SK-N-SH treated with all-trans-retinoic acid at 6 μM for 48 hours (cell line): ENCODE results near the gene FAM110D.

Experiments
- ATAC-seq: fragments of 200-7000 bp; cut with Tn5 transposase; 3 replicates; pipeline ENCODE4 v1.9.1; 2020; ENCODE audit warnings: mild to moderate bottlenecking, moderate library complexity
- BACH2 ChIP-seq: fragments of 250-450 bp; sonication (Bioruptor Pico); IDR thresholded peaks from 2 replicates; pipeline ENCODE4 v1.9.0; 2021; ENCODE audit warnings: mild to moderate bottlenecking, borderline replicate concordance
- CSDC2 ChIP-seq: fragments of 250-450 bp; sonication (Bioruptor Pico); IDR thresholded peaks from 2 replicates; pipeline ENCODE4 v1.5.0; 2020; ENCODE audit warnings: mild to moderate bottlenecking, moderate library complexity
- CSRNP3 ChIP-seq: fragments of 250-450 bp; sonication (Bioruptor Pico); IDR thresholded peaks from 2 replicates; pipeline ENCODE4 v1.5.1; 2021; ENCODE audit warnings: mild to moderate bottlenecking, moderate library complexity
- ESRRG ChIP-seq: fragments of 250-450 bp; sonication (Bioruptor Pico); IDR thresholded peaks from 2 replicates; pipeline ENCODE4 v1.6.1; 2021; ENCODE audit warnings: mild to moderate bottlenecking
- GLIS3 ChIP-seq: fragments of 250-450 bp; sonication (Bioruptor Pico); IDR thresholded peaks from 2 replicates; pipeline ENCODE4 v1.5.0; 2020; ENCODE audit warnings: mild to moderate bottlenecking, moderate library complexity
- ISL1 ChIP-seq: fragments of 250-450 bp; sonication (Bioruptor Pico); IDR thresholded peaks from 2 replicates; pipeline ENCODE4 v2.1.2; 2022; ENCODE audit warnings: mild to moderate bottlenecking, moderate library complexity
- OSR1 ChIP-seq: fragments of 250-450 bp; sonication (Bioruptor Pico); IDR thresholded peaks from 2 replicates; pipeline ENCODE4 v1.8.0; 2022; ENCODE audit warnings: moderate library complexity, mild to moderate bottlenecking, inconsistent platforms
- PATZ1 ChIP-seq: fragments of 250-450 bp; sonication (Bioruptor Pico); IDR thresholded peaks from 2 replicates; pipeline ENCODE4 v1.8.0; 2020; ENCODE audit warnings: mild to moderate bottlenecking, moderate library complexity, borderline replicate concordance
- POU6F1 ChIP-seq: fragments of 250-450 bp; sonication (Bioruptor Pico); IDR thresholded peaks from 2 replicates; pipeline ENCODE4 v1.8.0; 2021; ENCODE audit warnings: low read depth, mild to moderate bottlenecking, moderate library complexity, borderline replicate concordance
- PPARA ChIP-seq: fragments of 250-450 bp; sonication (Bioruptor Pico); IDR thresholded peaks from 2 replicates; pipeline ENCODE4 v1.5.0; 2020; ENCODE audit warnings: mild to moderate bottlenecking, borderline replicate concordance
- RARB ChIP-seq: fragments of 250-450 bp; sonication (Bioruptor Pico); IDR thresholded peaks from 2 replicates; pipeline ENCODE4 v1.8.0; 2021; ENCODE audit warnings: mild to moderate bottlenecking, moderate library complexity
- SNAI2 ChIP-seq: fragments of 250-450 bp; sonication (Bioruptor Pico); IDR thresholded peaks from 2 replicates; pipeline ENCODE4 v1.5.0; 2020; ENCODE audit warnings: mild to moderate bottlenecking, moderate library complexity
- TOX ChIP-seq: fragments of 250-450 bp; sonication (Bioruptor Pico); IDR thresholded peaks from 2 replicates; pipeline ENCODE4 v1.8.0; 2021; ENCODE audit warnings: mild to moderate bottlenecking, moderate library complexity, borderline replicate concordance
- ZC3H10 ChIP-seq: fragments of 250-450 bp; sonication (Bioruptor Pico); IDR thresholded peaks from 2 replicates; pipeline ENCODE4 v1.5.1; 2021; ENCODE audit warnings: mild to moderate bottlenecking, moderate library complexity
- ZFP3 ChIP-seq: fragments of 250-450 bp; sonication (Bioruptor Pico); IDR thresholded peaks from 2 replicates; pipeline ENCODE4 v1.5.0; 2020; ENCODE audit warnings: mild to moderate bottlenecking, moderate library complexity
- ZFP30 ChIP-seq: fragments of 450-650 bp; formaldehyde crosslinking; IDR thresholded peaks from 2 replicates; pipeline ENCODE4 v1.5.0; 2022; ENCODE audit warnings: mild to moderate bottlenecking, moderate library complexity
- ZNF565 ChIP-seq: fragments of 450-650 bp; formaldehyde crosslinking; conservative IDR thresholded peaks from 2 replicates; pipeline ENCODE4 v1.5.0; 2020; ENCODE audit warnings: low read depth, mild to moderate bottlenecking, moderate library complexity
- ZNF70 ChIP-seq: fragments of 450-650 bp; formaldehyde crosslinking; IDR thresholded peaks from 2 replicates; pipeline ENCODE4 v1.5.0; 2020; ENCODE audit warnings: mild to moderate bottlenecking, moderate library complexity
- ZNF8 ChIP-seq: fragments of 450-650 bp; formaldehyde crosslinking; IDR thresholded peaks from 2 replicates; pipeline ENCODE4 v1.5.0; 2020; ENCODE audit warnings: mild to moderate bottlenecking, moderate library complexity

The FAM110D gene

GRCh38 chr1:26158271-26158907, 490 bp upstream of the FAM110D start:
- no peak for ATAC-seq
- TF ChIP-seq ESRRG (CRISPR knock-in tag) (no peak), ZC3H10 (CRISPR knock-in tag) (no peak), RARB (CRISPR knock-in tag) (no peak), GLIS3 (CRISPR knock-in tag) (no peak), ZNF565 (CRISPR knock-in tag) (no peak), SNAI2 (no peak), ZFP30 (CRISPR knock-in tag) (no peak), OSR1 (CRISPR knock-in tag) (no peak), PPARA (no peak), TOX (CRISPR knock-in tag) (no peak), ZFP3 (CRISPR knock-in tag) (no peak), PATZ1 (no peak), CSRNP3 (CRISPR knock-in tag) (no peak), CSDC2 (CRISPR knock-in tag) (no peak), BACH2 (no peak), ZNF70 (CRISPR knock-in tag) (no peak)

DNA sequence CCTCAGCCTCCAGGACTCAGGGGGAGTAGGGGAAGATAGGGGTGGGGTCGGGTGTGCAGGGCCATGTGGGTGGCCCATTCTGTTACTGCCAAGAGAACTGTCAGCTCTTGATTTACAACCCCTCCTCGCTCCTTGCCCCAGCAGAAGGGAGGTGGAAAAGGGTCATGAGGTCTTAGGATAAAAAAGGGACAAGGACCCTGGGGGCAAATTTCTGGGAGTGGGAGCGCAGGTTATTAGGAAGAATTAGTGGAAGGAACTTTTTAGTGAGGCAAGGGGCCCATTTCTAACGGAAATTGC, 812 bp downstream of the FAM110D start:
- no peak for ATAC-seq
- no peak for TF ChIP-seq SNAI2

- no peak for ATAC-seq
- TF ChIP-seq ISL1 (CRISPR knock-in tag) (no peak), RARB (CRISPR knock-in tag) (no peak), BACH2 (no peak), ZNF8 (CRISPR knock-in tag) (no peak), OSR1 (CRISPR knock-in tag) (no peak), PATZ1 (no peak), POU6F1 (CRISPR knock-in tag) (no peak)
These were observed 1.9 kb downstream of the FAM110D start for GRCh38 chr1:26160527-26161414.

GRCh38 chr1:26161415-26162219, 2.7 kb downstream of the FAM110D start:
- no peak for TF ChIP-seq ZNF8 (CRISPR knock-in tag)
- TF ChIP-seq CSDC2 (CRISPR knock-in tag): no peak
- TF ChIP-seq, all 23 proteins: peak for 0
- no peak for ATAC-seq
